Measurements from ENCODE around the gene MKX.

MKX gene

DNA sequence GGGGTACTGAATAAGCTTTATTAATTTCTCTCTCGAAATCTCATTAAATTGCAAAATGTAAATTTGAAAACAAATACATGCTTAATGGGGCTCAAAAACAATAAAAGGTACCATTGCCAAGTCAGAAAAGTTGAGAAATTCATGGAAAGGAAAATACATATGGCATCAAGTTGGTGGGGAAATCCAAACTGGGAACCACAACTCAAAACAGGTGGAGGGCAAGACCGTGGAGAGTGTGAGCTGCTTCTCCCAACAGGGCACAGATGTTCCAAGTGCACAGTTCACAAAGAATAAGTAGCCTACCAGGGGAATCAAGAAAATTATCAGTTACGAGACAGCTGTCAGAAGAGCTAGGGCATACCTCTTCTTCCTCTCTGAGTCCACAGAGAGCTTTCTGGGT is 26.6 kb downstream of the MKX start:
- Mint-ChIP-seq H3K27me3 (peaks cover 18% of the 10 kb centered on the region), H3K4me3 (no peak overlapping the region)

DNA sequence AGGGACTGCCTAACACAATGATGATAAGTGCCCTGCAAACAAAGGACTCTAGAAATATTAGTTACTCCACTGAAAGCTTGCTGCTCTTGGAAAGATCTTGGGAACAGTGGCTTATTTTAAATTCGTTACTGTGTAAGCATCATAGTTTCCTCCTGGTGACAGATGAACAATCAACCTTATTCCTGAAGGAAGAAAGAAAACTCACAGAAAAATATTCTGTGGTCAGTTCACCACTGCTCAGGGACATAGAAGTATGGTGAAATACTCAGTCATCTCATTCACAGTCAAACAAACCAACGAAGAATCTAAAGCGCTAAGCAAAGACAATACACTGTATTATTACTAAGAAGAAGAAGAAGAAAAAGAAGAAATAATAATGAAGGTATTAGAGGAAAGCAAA is 27.8 kb downstream of the MKX start:
- H3K27me3 Mint-ChIP-seq = peaks cover 19% of the 10 kb centered on the region
- H3K27ac Mint-ChIP-seq = no peak overlapping the region
- H3K4me1 Mint-ChIP-seq (ENCODE audit: low read depth) = no peaks in the 10 kb centered on the region
- H3K9me3 Mint-ChIP-seq (ENCODE audit: low read depth) = no peaks in the 10 kb centered on the region
- H3K36me3 Mint-ChIP-seq = no peaks in the 10 kb centered on the region
- H3K4me3 Mint-ChIP-seq = no peak overlapping the region

More for the DNA sequence above, 26.6 kb downstream of the MKX start:
- Mint-ChIP-seq H3K36me3 (no peaks in the 10 kb centered on the region), H3K4me1 (ENCODE audit: low read depth) (peaks cover 1% of the 10 kb centered on the region), H3K27ac (no peak overlapping the region), H3K9me3 (ENCODE audit: low read depth) (no peaks in the 10 kb centered on the region)

DNA sequence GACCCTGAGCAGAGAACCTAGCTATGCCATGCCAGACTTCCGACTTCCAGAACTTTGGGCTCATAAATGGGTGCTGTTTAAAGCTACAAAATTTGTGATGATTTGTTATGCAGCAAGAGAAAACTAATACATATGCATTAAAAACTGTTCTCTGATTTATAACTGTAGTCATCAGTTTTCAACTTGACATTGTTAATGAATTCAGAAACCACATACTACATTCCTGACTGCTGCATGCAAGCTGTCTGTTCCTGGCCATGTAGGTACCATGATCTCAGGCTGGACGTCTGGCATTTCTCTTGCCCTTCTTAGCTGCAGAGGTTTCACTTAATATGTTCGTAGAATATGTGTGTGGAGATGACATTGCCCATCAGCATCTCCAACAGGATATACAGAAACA is 28.4 kb downstream of the MKX start:
- Mint-ChIP-seq H3K4me3 (no peak overlapping the region), H3K27ac (no peak overlapping the region), H3K27me3 (peaks cover 20% of the 10 kb centered on the region), H3K4me1 (ENCODE audit: low read depth) (no peaks in the 10 kb centered on the region), H3K36me3 (no peaks in the 10 kb centered on the region), H3K9me3 (ENCODE audit: low read depth) (no peaks in the 10 kb centered on the region)

DNA sequence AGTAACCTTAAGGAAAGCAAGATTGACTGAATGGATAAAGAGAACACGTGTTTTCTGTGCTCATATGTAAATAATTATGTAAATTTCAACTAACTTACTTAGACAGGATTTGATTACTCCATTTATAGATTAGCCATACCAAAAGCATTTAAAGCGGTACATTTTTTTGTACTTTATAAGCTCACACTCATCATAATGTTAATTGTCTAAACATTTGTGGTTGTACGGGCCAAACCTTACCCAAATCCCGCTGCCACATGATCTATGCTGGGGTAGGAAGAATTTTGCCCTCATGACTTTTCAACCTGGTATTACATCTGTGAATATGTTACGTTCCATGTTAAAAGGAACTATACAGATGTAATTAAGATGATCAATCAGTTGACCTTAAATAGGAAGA is 29.1 kb downstream of the MKX start:
- Mint-ChIP-seq H3K4me3 (no peak overlapping the region), H3K36me3 (no peaks in the 10 kb centered on the region), H3K27me3 (peaks cover 17% of the 10 kb centered on the region), H3K9me3 (ENCODE audit: low read depth) (no peaks in the 10 kb centered on the region), H3K27ac (no peak overlapping the region), H3K4me1 (ENCODE audit: low read depth) (no peaks in the 10 kb centered on the region)

DNA sequence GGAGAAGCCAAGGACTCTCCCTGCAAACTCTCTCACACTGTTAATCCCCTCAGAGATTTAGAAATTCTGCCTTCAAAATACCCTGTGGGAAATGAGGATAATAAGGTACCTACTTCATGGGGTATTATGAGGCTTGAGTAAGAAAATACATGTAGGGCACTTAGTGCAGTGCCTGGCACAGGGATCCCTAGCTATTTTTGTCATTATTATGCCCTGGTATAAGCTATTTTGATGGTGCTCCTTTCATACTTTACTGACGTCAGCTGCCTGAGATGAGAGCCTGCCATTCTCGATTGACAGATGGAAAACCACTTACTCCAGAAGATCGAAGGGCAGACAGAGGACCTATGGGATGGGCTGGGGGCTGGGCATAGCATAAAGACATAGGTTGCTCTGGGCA is 30.1 kb downstream of the MKX start:
- peaks cover 14% of the 10 kb centered on the region for H3K27me3 Mint-ChIP-seq
- no peak overlapping the region for H3K4me3 Mint-ChIP-seq
- no peak overlapping the region for H3K27ac Mint-ChIP-seq
- H3K36me3 Mint-ChIP-seq = no peaks in the 10 kb centered on the region
- no peaks in the 10 kb centered on the region for H3K4me1 Mint-ChIP-seq (ENCODE audit: low read depth)
- no peaks in the 10 kb centered on the region for H3K9me3 Mint-ChIP-seq (ENCODE audit: low read depth)

DNA sequence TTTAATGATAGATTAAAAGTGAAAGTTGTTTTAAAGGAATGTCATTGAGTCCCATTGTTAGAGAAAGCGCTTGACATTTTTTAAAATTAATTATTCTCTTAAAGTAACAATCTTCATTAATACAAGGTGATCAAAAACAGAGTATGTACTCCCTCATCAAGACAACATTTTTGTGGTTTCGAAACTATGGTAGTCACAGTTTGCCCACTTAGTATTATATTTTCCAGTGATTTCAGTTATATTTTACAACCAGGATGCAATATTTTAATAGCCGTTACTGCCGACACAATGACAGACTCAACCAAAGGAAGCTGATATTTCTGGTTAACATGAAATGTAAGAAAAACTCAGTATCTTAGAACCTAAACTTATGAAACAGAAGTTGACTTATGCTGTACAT is 31.3 kb downstream of the MKX start:
- Mint-ChIP-seq H3K27ac (no peak overlapping the region), H3K9me3 (ENCODE audit: low read depth) (no peaks in the 10 kb centered on the region), H3K36me3 (no peaks in the 10 kb centered on the region), H3K4me3 (no peak overlapping the region), H3K4me1 (ENCODE audit: low read depth) (no peaks in the 10 kb centered on the region), H3K27me3 (peaks cover 10% of the 10 kb centered on the region)

DNA sequence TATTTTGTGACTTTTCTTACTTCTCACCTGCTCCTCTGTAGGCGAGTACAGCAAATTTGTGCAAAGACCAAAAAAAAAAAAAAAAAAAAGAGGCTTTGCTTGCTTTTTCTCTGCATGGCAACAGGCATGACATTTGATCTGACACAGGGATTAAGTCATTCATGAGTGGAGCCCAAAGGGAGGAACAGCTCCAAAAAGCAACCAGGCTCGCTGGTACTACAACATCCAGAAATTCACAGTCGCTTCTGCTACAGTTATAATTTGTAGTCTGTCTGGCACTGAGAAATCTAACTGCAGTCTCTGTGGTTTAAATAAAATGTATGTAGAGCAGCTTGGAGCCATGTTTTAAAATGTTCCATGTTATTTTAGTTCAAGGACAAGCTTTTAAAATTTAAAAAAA is 31.7 kb downstream of the MKX start:
- Mint-ChIP-seq H3K4me3 (no peak overlapping the region), H3K27ac (no peak overlapping the region), H3K4me1 (ENCODE audit: low read depth) (no peaks in the 10 kb centered on the region), H3K9me3 (ENCODE audit: low read depth) (no peaks in the 10 kb centered on the region), H3K27me3 (peaks cover 10% of the 10 kb centered on the region), H3K36me3 (no peaks in the 10 kb centered on the region)

DNA sequence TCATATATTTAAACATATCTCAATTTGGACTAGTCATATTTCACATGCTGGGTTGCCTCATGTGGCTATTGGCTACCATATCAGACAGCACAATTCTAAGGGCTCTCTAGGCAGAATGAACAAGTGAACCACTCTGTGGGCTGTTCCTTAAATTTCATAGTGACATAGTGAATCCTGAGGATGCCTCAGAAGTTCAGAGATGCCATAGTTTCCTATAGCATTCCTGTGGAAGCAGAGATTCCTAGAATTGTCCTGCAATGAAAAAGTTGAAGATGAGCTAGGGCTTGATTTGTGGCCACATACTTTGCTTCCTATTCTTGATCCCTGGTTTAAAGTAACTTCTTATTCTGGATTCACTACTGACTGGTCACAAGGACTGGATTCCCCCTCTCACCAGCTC is 35.6 kb downstream of the MKX start:
- Mint-ChIP-seq H3K4me1 (ENCODE audit: low read depth) (no peaks in the 10 kb centered on the region), H3K27ac (no peak overlapping the region), H3K36me3 (no peaks in the 10 kb centered on the region), H3K27me3 (peaks cover 4% of the 10 kb centered on the region), H3K9me3 (ENCODE audit: low read depth) (no peaks in the 10 kb centered on the region), H3K4me3 (no peak overlapping the region)

DNA sequence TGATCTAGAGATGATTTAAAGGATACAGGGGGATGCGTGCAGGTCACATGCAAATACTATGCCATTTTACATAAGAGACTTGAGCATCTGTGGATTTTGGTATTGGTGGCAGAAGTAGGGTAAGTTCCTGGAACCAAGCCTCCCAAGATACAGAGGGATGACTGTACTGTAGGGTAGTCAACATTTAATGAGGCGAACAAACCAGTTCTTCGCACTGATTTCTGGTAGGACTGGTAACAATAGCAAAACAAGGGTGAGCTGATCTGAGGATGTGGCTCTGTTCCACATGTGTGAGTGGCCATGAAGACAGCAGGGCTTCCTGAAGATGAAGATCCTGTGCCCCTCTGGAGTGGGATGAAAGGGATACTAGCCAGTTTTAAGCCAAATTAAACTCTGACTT is 36.3 kb downstream of the MKX start:
- no peak overlapping the region for H3K27ac Mint-ChIP-seq

DNA sequence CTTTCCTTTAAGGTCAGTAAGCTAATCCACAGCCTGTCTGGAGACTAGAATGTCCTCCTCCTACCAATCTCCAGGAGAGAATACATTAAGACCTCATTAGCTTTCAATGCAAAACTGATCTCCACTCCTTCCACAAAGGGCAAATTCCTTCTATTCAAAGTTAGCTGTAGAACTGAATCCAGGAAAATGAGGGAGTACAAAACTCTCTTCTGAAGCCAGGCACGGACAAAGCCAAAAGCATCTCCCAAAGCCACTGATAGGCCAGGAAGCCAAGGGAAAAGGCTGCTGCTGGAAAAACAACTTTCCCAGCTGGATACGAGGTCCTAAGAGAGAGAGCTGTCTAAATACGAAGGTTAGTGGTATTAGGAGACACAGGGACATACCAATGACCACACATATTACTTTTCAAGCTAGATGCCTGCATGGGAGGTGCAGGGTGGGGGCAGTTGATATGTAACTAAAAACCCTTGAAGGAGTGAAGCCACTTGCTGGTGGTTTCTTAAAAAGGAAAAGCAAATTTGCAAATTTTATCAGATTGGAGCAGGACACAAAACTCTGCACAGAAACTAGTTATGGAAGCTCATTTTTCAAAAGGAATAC is 43.6 kb downstream of the MKX start:
- Mint-ChIP-seq H3K4me3 (no peak overlapping the region), H3K9me3 (ENCODE audit: low read depth) (no peaks in the 10 kb centered on the region), H3K27ac (no peak overlapping the region), H3K36me3 (no peaks in the 10 kb centered on the region), H3K27me3 (peaks cover 12% of the 10 kb centered on the region), H3K4me1 (ENCODE audit: low read depth) (no peaks in the 10 kb centered on the region)

More for the DNA sequence above, 36.3 kb downstream of the MKX start:
- Mint-ChIP-seq H3K27me3 (peaks cover 4% of the 10 kb centered on the region), H3K4me3 (no peak overlapping the region), H3K9me3 (ENCODE audit: low read depth) (no peaks in the 10 kb centered on the region), H3K4me1 (ENCODE audit: low read depth) (no peaks in the 10 kb centered on the region), H3K36me3 (no peaks in the 10 kb centered on the region)

DNA sequence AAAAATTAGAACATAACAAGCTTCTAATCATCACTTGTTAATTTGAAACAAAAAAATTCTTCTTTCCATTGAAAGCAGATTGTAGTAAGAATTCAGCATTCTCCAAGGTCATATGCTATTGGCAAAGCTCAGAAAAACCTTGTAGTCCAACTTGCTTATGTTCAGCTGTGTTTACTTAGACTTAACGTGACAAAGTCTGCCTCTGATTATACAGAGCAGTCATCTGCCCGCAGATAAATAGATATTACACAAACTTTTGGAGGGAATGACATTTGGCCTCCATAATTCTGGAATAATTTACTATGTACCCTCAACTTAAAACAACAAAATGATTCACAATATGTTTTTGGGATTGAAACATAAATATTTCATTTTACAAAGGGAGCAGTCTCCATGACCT is 45.8 kb downstream of the MKX start:
- no peak overlapping the region for H3K4me3 Mint-ChIP-seq
- H3K27ac Mint-ChIP-seq = no peak overlapping the region
- no peaks in the 10 kb centered on the region for H3K36me3 Mint-ChIP-seq
- H3K9me3 Mint-ChIP-seq (ENCODE audit: low read depth) = no peaks in the 10 kb centered on the region
- H3K27me3 Mint-ChIP-seq = peaks cover 15% of the 10 kb centered on the region
- no peaks in the 10 kb centered on the region for H3K4me1 Mint-ChIP-seq (ENCODE audit: low read depth)

DNA sequence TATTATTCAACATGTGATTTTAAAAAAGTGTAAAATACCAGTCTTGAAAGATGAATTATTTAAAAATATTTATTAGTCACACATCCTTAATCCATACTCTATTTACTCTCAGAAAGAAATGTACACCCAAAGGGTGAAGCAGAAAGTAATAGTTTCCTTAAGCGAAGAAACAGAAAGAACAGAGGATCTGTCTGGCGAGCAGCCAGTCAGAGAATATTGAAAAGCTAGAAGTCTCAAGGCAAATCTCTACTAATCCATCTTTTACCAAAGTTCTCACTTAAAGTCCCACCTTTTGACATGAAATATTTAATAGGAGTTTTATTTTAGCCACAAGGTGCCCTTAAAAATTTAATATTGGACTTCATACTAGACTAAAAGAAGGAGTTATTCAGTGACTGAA is 46.7 kb downstream of the MKX start:
- Mint-ChIP-seq H3K4me1 (ENCODE audit: low read depth) (no peaks in the 10 kb centered on the region), H3K4me3 (no peak overlapping the region), H3K9me3 (ENCODE audit: low read depth) (no peaks in the 10 kb centered on the region), H3K27me3 (peaks cover 18% of the 10 kb centered on the region), H3K36me3 (no peaks in the 10 kb centered on the region), H3K27ac (no peak overlapping the region)

DNA sequence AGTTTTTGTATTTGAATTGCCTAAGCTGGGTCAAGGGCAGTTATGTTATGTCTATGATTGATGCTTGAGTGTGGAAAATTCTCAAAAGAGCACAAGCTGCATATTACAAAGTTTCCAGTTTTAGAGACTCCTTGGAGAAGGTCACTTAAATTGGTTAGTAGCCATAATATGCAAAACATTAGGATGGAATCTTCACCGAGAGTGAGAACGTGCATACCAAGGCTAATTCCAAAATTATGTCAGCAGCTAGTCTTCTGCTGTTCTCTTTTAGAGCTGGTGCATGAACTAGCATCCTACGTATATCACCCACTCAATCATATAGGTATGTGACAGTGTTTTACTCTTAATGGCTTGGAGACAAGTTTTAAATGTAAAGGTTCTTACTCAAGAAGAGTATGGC is 49.2 kb downstream of the MKX start:
- Mint-ChIP-seq H3K27me3 (peaks cover 16% of the 10 kb centered on the region), H3K27ac (no peak overlapping the region), H3K4me1 (ENCODE audit: low read depth) (no peaks in the 10 kb centered on the region), H3K9me3 (ENCODE audit: low read depth) (no peaks in the 10 kb centered on the region), H3K4me3 (no peak overlapping the region), H3K36me3 (no peaks in the 10 kb centered on the region)

DNA sequence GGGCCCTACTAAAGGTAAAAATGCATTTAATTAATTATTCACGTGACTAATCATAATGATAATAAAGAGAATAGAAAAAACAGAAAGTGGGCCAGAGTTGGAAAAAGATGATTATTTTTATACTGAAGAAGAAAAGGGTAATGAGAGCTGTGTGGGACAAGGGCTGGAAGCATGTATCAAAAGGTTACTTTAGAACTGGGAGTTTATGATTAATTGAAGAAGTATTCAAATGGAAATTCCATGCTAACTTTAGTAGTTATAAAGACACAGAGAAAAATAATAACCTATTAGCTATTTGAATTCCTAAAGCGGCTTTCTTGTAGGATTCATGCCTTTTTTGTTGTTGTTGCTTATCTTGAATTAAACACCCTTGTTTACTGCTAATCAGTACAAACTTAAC is 49.9 kb downstream of the MKX start:
- no peaks in the 10 kb centered on the region for H3K4me1 Mint-ChIP-seq (ENCODE audit: low read depth)
- H3K9me3 Mint-ChIP-seq (ENCODE audit: low read depth) = no peaks in the 10 kb centered on the region
- H3K36me3 Mint-ChIP-seq = no peaks in the 10 kb centered on the region
- H3K27me3 Mint-ChIP-seq = peaks cover 16% of the 10 kb centered on the region
- no peak overlapping the region for H3K27ac Mint-ChIP-seq
- H3K4me3 Mint-ChIP-seq = no peak overlapping the region

DNA sequence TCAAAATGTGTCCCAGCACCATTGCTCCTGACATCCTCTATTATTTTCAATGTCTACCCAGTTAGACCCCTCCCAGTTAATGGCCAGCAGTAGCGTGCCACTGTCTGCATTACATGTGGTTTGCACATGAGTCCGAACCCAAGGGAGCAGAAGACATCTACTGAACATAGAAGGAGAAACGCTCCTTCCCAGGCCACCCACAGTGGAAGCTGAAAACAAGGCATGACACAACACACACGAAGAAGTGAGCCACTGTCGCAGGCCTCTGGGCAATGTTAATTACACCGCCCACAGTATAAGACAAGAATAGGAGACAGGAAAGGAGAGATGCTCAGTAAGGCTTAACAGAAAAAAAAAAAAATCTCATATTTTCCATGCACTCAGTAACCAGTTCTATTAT is 50.5 kb downstream of the MKX start:
- Mint-ChIP-seq H3K9me3 (ENCODE audit: low read depth) (no peaks in the 10 kb centered on the region), H3K36me3 (no peaks in the 10 kb centered on the region), H3K4me1 (ENCODE audit: low read depth) (no peaks in the 10 kb centered on the region), H3K27ac (no peak overlapping the region), H3K4me3 (no peak overlapping the region), H3K27me3 (peaks cover 18% of the 10 kb centered on the region)

DNA sequence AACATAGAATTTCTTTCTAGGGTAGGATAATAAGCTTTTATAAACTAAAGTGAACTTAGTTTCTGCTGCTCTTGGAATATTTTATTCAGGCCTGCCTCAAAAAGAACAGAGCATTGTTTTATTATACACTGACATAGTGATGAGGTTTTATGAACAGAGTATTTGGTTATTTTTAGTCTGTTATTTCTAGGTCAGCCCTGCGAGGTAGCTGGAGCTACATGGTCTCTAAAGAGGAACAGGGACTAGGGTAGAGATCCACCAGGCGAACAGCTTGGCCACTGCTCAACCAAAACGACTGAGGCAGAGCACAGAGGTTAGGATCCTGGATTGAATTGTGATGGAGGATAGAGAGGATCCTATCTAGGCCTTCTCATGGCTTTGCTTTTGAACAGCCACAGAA is 53.0 kb downstream of the MKX start:
- Mint-ChIP-seq H3K4me1 (ENCODE audit: low read depth) (no peaks in the 10 kb centered on the region), H3K27me3 (peaks cover 18% of the 10 kb centered on the region), H3K9me3 (ENCODE audit: low read depth) (peaks cover 12% of the 10 kb centered on the region), H3K4me3 (no peak overlapping the region), H3K27ac (no peak overlapping the region), H3K36me3 (no peaks in the 10 kb centered on the region)
